RWPE2 (cell line): ENCODE results near the gene CASP9.

Experiments
- ATAC-seq: fragments of 200-7000 bp; cut with Tn5 transposase; 3 replicates; pipeline ENCODE4 v1.9.1; 2021; ENCODE audit warnings: low read depth
- DNase-seq: peaks from one replicate; pipeline ENCODE4 v3.0.0-alpha.2; 2020; ENCODE audit warnings: low spot score
- H3K27ac ChIP-seq: fragments of 450-650 bp; 2 replicates; pipeline ENCODE4 v1.5.1; 2017; ENCODE audit warnings: mild to moderate bottlenecking; ENCODE audit not compliant: poor library complexity, severe bottlenecking
- H3K27me3 ChIP-seq: fragments of 250-450 bp; sonication (Bioruptor Pico); 2 replicates; pipeline ENCODE4 v1.5.1; 2021; ENCODE audit warnings: mild to moderate bottlenecking, moderate library complexity; ENCODE audit not compliant: insufficient read depth, poor library complexity, severe bottlenecking
- H3K36me3 ChIP-seq: fragments of 250-450 bp; sonication (Bioruptor Pico); 2 replicates; pipeline ENCODE4 v1.5.1; 2020; ENCODE audit warnings: low read depth, mild to moderate bottlenecking, moderate library complexity
- H3K4me1 ChIP-seq: fragments of 250-450 bp; sonication (Bioruptor Pico); 2 replicates; pipeline ENCODE4 v1.5.1; 2021; ENCODE audit warnings: mild to moderate bottlenecking, moderate library complexity; ENCODE audit not compliant: insufficient read depth, poor library complexity, severe bottlenecking
- H3K4me3 ChIP-seq: fragments of 250-450 bp; sonication (Bioruptor Pico); 2 replicates; pipeline ENCODE4 v1.5.1; 2021; ENCODE audit warnings: mild to moderate bottlenecking, moderate library complexity; ENCODE audit not compliant: severe bottlenecking
- H3K9me3 ChIP-seq: fragments of 250-450 bp; sonication (Bioruptor Pico); 2 replicates; pipeline ENCODE4 v1.5.1; 2021; ENCODE audit warnings: mild to moderate bottlenecking, moderate library complexity; ENCODE audit not compliant: severe bottlenecking
- TF ChIP-seq, protein P1 (sequence below): fragments of 450-650 bp; IDR thresholded peaks from one replicate; pipeline ENCODE4 v1.5.1; 2017; ENCODE audit warnings: mild to moderate bottlenecking, moderate library complexity; ENCODE audit not compliant: poor library complexity, severe bottlenecking

The CASP9 gene

GRCh38 chr1:15513919-15514318 is 10.1 kb downstream of the CASP9 start:
- no peak for ATAC-seq
- TF ChIP-seq, protein P1, sequence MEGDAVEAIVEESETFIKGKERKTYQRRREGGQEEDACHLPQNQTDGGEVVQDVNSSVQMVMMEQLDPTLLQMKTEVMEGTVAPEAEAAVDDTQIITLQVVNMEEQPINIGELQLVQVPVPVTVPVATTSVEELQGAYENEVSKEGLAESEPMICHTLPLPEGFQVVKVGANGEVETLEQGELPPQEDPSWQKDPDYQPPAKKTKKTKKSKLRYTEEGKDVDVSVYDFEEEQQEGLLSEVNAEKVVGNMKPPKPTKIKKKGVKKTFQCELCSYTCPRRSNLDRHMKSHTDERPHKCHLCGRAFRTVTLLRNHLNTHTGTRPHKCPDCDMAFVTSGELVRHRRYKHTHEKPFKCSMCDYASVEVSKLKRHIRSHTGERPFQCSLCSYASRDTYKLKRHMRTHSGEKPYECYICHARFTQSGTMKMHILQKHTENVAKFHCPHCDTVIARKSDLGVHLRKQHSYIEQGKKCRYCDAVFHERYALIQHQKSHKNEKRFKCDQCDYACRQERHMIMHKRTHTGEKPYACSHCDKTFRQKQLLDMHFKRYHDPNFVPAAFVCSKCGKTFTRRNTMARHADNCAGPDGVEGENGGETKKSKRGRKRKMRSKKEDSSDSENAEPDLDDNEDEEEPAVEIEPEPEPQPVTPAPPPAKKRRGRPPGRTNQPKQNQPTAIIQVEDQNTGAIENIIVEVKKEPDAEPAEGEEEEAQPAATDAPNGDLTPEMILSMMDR: no peak
- H3K27ac ChIP-seq: no peak overlapping the region
- no peak overlapping the region for H3K4me3 ChIP-seq
- no peak for DNase-seq
- no peaks in the 10 kb centered on the region for H3K36me3 ChIP-seq
- H3K4me1 ChIP-seq: no peaks in the 10 kb centered on the region
- no peaks in the 10 kb centered on the region for H3K27me3 ChIP-seq
- H3K9me3 ChIP-seq: no peaks in the 10 kb centered on the region

- DNase-seq (no peak), ATAC-seq (no peak)
- H3K4me1 ChIP-seq: no peaks in the 10 kb centered on the region
- H3K9me3 ChIP-seq: no peaks in the 10 kb centered on the region
- TF ChIP-seq, protein P1: no peak
- no peak overlapping the region for H3K27ac ChIP-seq
- H3K27me3 ChIP-seq: no peaks in the 10 kb centered on the region
- no peaks in the 10 kb centered on the region for H3K36me3 ChIP-seq
- no peak overlapping the region for H3K4me3 ChIP-seq
These were observed 10.8 kb downstream of the CASP9 start for GRCh38 chr1:15513192-15513591.

DNA sequence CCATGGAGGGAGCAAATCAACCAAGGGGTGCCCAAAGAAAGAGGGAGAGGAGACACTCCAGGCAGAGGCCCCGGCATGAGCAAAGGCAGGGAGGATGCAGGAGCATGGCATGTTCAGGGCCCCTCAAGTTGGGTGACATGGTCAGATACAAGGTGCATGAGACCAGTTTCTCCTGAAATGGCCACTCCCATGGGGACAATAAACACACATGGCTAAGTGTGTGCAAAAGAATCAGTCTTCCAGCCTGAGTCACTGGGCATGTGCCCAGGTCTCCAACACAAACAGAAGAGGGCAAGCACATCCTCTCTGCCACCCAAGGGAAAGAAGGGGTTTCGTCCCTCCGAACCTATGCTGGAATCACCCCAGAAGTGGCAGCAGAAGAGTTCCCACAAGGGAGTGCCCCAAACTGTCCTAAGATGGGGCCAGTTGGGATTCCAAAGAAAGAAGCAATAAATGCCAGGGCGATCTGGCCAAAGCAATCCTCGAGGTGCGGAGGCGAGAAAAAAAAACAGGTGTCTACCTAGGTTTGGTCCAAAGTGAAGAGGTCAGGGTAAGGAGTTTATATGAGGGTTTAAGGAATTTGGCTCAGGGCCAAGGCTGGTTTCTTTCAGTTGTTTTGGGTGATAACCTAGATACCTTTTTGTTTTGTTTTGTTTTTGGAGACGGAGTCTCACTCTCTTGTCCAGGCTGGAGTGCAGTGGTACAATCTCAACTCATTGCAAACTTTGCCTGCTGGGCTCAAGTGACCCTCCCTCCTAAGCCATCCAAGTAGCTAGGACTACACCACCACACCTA is 13.2 kb downstream of the CASP9 start:
- no peaks in the 10 kb centered on the region for H3K27me3 ChIP-seq
- TF ChIP-seq, protein P1: no peak
- H3K9me3 ChIP-seq: no peaks in the 10 kb centered on the region
- no peak for ATAC-seq
- H3K36me3 ChIP-seq: no peaks in the 10 kb centered on the region
- DNase-seq: no peak
- no peak overlapping the region for H3K27ac ChIP-seq
- no peaks in the 10 kb centered on the region for H3K4me1 ChIP-seq
- no peak overlapping the region for H3K4me3 ChIP-seq

DNA sequence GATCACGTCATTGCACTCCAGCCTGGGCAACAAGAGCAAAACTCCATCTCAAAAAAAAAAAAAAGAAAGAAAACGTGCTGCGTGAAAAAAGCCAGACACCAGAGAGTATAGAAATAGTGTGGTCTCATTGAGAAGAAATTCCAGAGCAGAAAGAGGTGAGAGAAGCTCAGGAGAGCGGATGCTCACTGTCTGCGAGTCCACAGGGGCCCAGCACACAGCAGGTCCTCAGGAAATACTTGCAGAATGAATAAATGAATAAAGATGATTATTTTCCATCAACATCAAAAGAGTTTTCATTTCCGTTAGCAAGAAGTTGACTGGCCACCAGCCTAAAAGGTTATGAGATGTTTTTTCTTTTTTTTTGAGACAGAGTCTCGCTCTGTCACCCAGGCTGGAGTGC is 14.4 kb downstream of the CASP9 start:
- TF ChIP-seq, protein P1: no peak
- no peak for DNase-seq
- Histone ChIP-seq H3K4me1 (no peaks in the 10 kb centered on the region), H3K27ac (no peak overlapping the region), H3K9me3 (no peaks in the 10 kb centered on the region), H3K27me3 (no peaks in the 10 kb centered on the region), H3K36me3 (no peaks in the 10 kb centered on the region), H3K4me3 (no peak overlapping the region)
- ATAC-seq: no peak
